HCT116 (cell line): ENCODE results near the gene PKP3. TPM values are rescaled to one million over a fixed set of nuclear protein-coding genes. Genes with fewer than 3 reads are reported as not detected.

ENCODE experiments used
- ATAC-seq: fragments of 200-7000 bp; cut with Tn5 transposase; 2 replicates; pipeline ENCODE4 v1.9.1; 2020; ENCODE audit warnings: mild to moderate bottlenecking, moderate library complexity
- BruUV-seq: library from RNA; stranded (reverse); fragments of 400-500 nt; replicated peaks from 2 replicates; lab custom pipeline; 2021; lab: Mats Ljungman, UMichigan
- CTCF ChIA-PET: fragments of 300-600 bp; sonication (Branson Sonifier 250); formaldehyde crosslinking; loops from one replicate; lab custom pipeline; 2021; ENCODE audit warnings: antibody characterized with exemption; lab: Charles Lee
- POLR2A ChIA-PET: fragments of 300-600, 350-600 bp; sonication (Branson Sonifier 250); formaldehyde crosslinking; loops from one replicate; lab custom pipeline; 2021; ENCODE audit warnings: antibody characterized with exemption; lab: Charles Lee
- RAD21 ChIA-PET, 2 experiments: fragments of 300-600 bp; sonication (Branson Sonifier 250); formaldehyde crosslinking; loops; one replicate each; lab custom pipeline; 2023; ENCODE audit warnings: low total read pairs in 2 of 2; ENCODE audit not compliant: uncharacterized antibody in 2 of 2, unreplicated experiment in 2 of 2, low non-redundant PET in 1 of 2; lab: Charles Lee
- DNase-seq: peaks from one replicate; pipeline ENCODE4 v3.0.0-alpha.2; 2010; ENCODE audit warnings: low read depth, low spot score
- H2AFZ ChIP-seq: fragments of 200-600 bp; shearing (Covaris generic), sonication (generic); 2 replicates; pipeline ENCODE4 v1.6.1; 2017; ENCODE audit warnings: low read depth, mixed run types, mixed read lengths, antibody characterized with exemption, low read length; ENCODE audit not compliant: poor library complexity, severe bottlenecking
- H3K27ac ChIP-seq: 2 replicates; pipeline ENCODE4 v1.5.1; 2012; ENCODE audit warnings: low read depth, low read length
- H3K27me3 ChIP-seq: fragments of 200-600 bp; sonication (generic); 2 replicates; pipeline ENCODE4 v1.6.1; 2016; ENCODE audit warnings: mixed run types, low read length, mixed read lengths; ENCODE audit not compliant: insufficient read depth
- H3K36me3 ChIP-seq, 2 experiments: fragments of 200-500 bp in 1 of 2; fragments of 200-600 bp in 1 of 2; sonication (Bioruptor generic) in 1 of 2; sonication (generic) in 1 of 2; 2 replicates each; pipeline versions ENCODE4 v1.5.1 to v1.6.1; 2014 to 2016; ENCODE audit warnings: low read length in 2 of 2, inconsistent platforms in 1 of 2, mixed read lengths in 1 of 2, mixed run types in 1 of 2; ENCODE audit not compliant: insufficient read depth in 2 of 2, control insufficient read depth in 1 of 2
- H3K4me1 ChIP-seq, 2 experiments: fragments of 200-600 bp in 1 of 2; sonication (generic) in 1 of 2; 2 replicates each; pipeline versions ENCODE4 v1.5.1 to v1.6.1; 2012 to 2017; ENCODE audit warnings: low read length in 2 of 2, inconsistent platforms in 1 of 2, mild to moderate bottlenecking in 1 of 2, mixed read lengths in 1 of 2, mixed run types in 1 of 2, moderate library complexity in 1 of 2; ENCODE audit not compliant: insufficient read depth in 2 of 2, control insufficient read depth in 1 of 2
- H3K4me2 ChIP-seq: fragments of 200-600 bp; sonication (generic); 2 replicates; pipeline ENCODE4 v1.6.1; 2017; ENCODE audit warnings: mixed run types, low read length, mixed read lengths
- H3K4me3 ChIP-seq, 2 experiments: fragments of 200-600 bp in 1 of 2; sonication (generic) in 1 of 2; replicated peaks in 1 of 2; 2 replicates each; pipeline ENCODE4 v1.5.1; 2011 to 2016; ENCODE audit warnings: low read length in 2 of 2, control low read depth in 1 of 2, low read depth in 1 of 2, mild to moderate bottlenecking in 1 of 2, mixed read lengths in 1 of 2, mixed run types in 1 of 2
- H3K79me2 ChIP-seq: fragments of 200-600 bp; sonication (generic); 2 replicates; pipeline ENCODE4 v1.6.1; 2017; ENCODE audit warnings: mild to moderate bottlenecking, mixed run types, low read length, moderate library complexity, mixed read lengths; ENCODE audit not compliant: insufficient read depth
- H3K9ac ChIP-seq: fragments of 200-600 bp; sonication (generic); 2 replicates; pipeline ENCODE4 v1.6.1; 2016; ENCODE audit warnings: low read length, mixed read lengths
- H3K9me2 ChIP-seq: fragments of 200-600 bp; sonication (generic), shearing (Covaris generic); 2 replicates; pipeline ENCODE4 v1.6.1; 2017; ENCODE audit warnings: mixed run types, mild to moderate bottlenecking, moderate library complexity; ENCODE audit not compliant: insufficient read depth
- H3K9me3 ChIP-seq, 2 experiments: fragments of 200-500 bp in 1 of 2; fragments of 200-600 bp in 1 of 2; sonication (Bioruptor generic) in 1 of 2; sonication (generic) in 1 of 2; 2 replicates each; pipeline ENCODE4 v1.6.1; 2014 to 2017; ENCODE audit warnings: low read length in 2 of 2, mixed read lengths in 2 of 2, inconsistent platforms in 1 of 2, low read depth in 1 of 2, mild to moderate bottlenecking in 1 of 2, mixed run types in 1 of 2, moderate library complexity in 1 of 2; ENCODE audit not compliant: control insufficient read depth in 1 of 2, insufficient read depth in 1 of 2
- H4K20me1 ChIP-seq: fragments of 200-600 bp; sonication (generic), shearing (Covaris generic); 2 replicates; pipeline ENCODE4 v1.6.1; 2017; ENCODE audit warnings: mixed run types, mild to moderate bottlenecking, moderate library complexity; ENCODE audit not compliant: insufficient read depth
- CBX3 ChIP-seq: IDR thresholded peaks from 2 replicates; pipeline ENCODE4 v1.6.1; 2012; ENCODE audit warnings: low read depth
- CTCF ChIP-seq, 3 experiments: fragments of 200-600 bp in 1 of 3; sonication (generic) in 1 of 3; IDR thresholded peaks in 2 of 3; conservative IDR thresholded peaks in 1 of 3; 2 replicates each; pipeline ENCODE4 v1.5.1; 2012 to 2017; ENCODE audit warnings: low read depth in 2 of 3, low read length in 2 of 3, antibody characterized with exemption in 1 of 3, borderline replicate concordance in 1 of 3, control low read depth in 1 of 3, mild to moderate bottlenecking in 1 of 3, mixed read lengths in 1 of 3, mixed run types in 1 of 3, moderate library complexity in 1 of 3; ENCODE audit not compliant: insufficient read depth in 1 of 3
- EGR1 ChIP-seq: IDR thresholded peaks from 2 replicates; pipeline ENCODE4 v1.6.1; 2012; ENCODE audit warnings: low read depth
- FOSL1 ChIP-seq: IDR thresholded peaks from 2 replicates; pipeline ENCODE4 v1.6.1; 2012; ENCODE audit warnings: low read depth
- POLR2AphosphoS5 ChIP-seq: IDR thresholded peaks from 2 replicates; pipeline ENCODE4 v1.6.1; 2011; ENCODE audit warnings: mild to moderate bottlenecking, low read depth, low read length, moderate library complexity
- RAD21 ChIP-seq: IDR thresholded peaks from 2 replicates; pipeline ENCODE4 v1.6.1; 2012; ENCODE audit warnings: low read depth, mild to moderate bottlenecking
- SIN3A ChIP-seq: IDR thresholded peaks from 2 replicates; pipeline ENCODE4 v1.6.1; 2012; ENCODE audit warnings: low read depth
- SP1 ChIP-seq: IDR thresholded peaks from 2 replicates; pipeline ENCODE4 v1.6.1; 2012; ENCODE audit warnings: low read depth
- SRF ChIP-seq: IDR thresholded peaks from 2 replicates; pipeline ENCODE4 v1.6.1; 2012; ENCODE audit warnings: low read depth
- TCF7L2 ChIP-seq: IDR thresholded peaks from 2 replicates; pipeline ENCODE4 v1.7.0; 2011; ENCODE audit warnings: borderline replicate concordance, inconsistent platforms; ENCODE audit not compliant: insufficient read depth, insufficient read length; ENCODE audit errors: extremely low read depth
- ZBTB33 ChIP-seq: IDR thresholded peaks from 2 replicates; pipeline ENCODE4 v1.6.1; 2011; ENCODE audit warnings: mild to moderate bottlenecking, low read length, moderate library complexity; ENCODE audit not compliant: insufficient replicate concordance; ENCODE audit errors: extremely low read depth
- intact Hi-C: fragments of 100-400 bp; cut with micrococcal nuclease; formaldehyde crosslinking; loops from 2 replicates; pipeline ENCODE4 v1.10.0; 2022
- total RNA-seq: library from RNA; stranded (reverse); gene quantifications from one replicate; pipeline ENCODE4 v1.2.1, GENCODE V29; 2021; ENCODE audit not compliant: unreplicated experiment

The PKP3 gene
- total RNA-seq, 1 experiment from 2014 or later: 157 TPM

DNA sequence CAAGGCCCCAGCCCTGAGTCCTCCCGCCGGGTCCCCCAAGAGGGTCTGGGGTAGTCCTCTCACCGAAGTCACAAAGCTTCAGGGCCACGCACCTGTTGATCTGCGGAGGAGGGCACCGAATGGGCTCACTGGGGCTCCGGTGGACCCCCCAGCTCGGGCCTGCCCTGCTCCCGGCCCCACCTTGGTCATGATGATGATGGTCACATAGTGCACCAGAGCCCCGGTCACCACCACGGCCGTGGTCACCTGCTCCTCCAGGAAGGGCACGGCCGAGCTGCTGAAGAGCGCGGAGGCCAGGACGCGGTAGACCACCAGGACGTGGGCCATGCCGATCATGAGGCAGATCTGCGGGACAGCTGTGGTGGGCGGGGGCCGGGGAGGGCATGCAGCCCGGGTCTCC, 34.3 kb downstream of the PKP3 start:
- no peak overlapping the region for H3K4me3 ChIP-seq
- H3K79me2 ChIP-seq: no peaks in the 10 kb centered on the region
- no peak overlapping the region for H3K27ac ChIP-seq
- DNase-seq (no peak), ATAC-seq (no peak)
- BruUV-seq: no TSS peak
- H3K9me2 ChIP-seq: no peaks in the 10 kb centered on the region
- POLR2A ChIA-PET: no interaction called here
- CTCF ChIA-PET: no interaction called here
- no peak overlapping the region for H3K4me2 ChIP-seq
- H3K4me1 ChIP-seq: no peaks in the 10 kb centered on the region
- TF ChIP-seq SP1 (no peak), RAD21 (no peak), CBX3 (no peak), ZBTB33 (no peak), TCF7L2 (no peak), SIN3A (no peak), FOSL1 (no peak), EGR1 (no peak), SRF (no peak), CTCF (IDR thresholded peaks at IDR 0.05 in 2 of 3, conservative IDR thresholded peaks at IDR 0.05 in 1 of 3; ENCODE audit: borderline replicate concordance in 1 of 3, insufficient read depth in 1 of 3, low read depth in 2 of 3, low read length in 2 of 3) (no peak), POLR2AphosphoS5 (no peak)
- H3K27me3 ChIP-seq: no peaks in the 10 kb centered on the region
- 0 out of 4 replicates have a peak, but pooled peaks cover 0 to 3% of the 10 kb centered on the region in 2 experiments for H3K36me3 ChIP-seq
- H3K9ac ChIP-seq: no peak overlapping the region
- no peaks in the 10 kb centered on the region for H3K9me3 ChIP-seq
- H4K20me1 ChIP-seq: no peaks in the 10 kb centered on the region
- RAD21 ChIA-PET: no interaction called here
- intact Hi-C loops: no loop called here
- H2AFZ ChIP-seq: no peak overlapping the region
